Activated CD8-positive, alpha-beta memory T cell treated with anti-CD3 and anti-CD28 coated beads for 4 hours (primary cell): ENCODE results near the gene RRP1B.
"Not testable (repeated sequence)": the region's sequence is repeated elsewhere in the genome, so short reads cannot be mapped to it uniquely, and the experiment has no call there.

Experiments
- DNase-seq, 2 donors: peaks; one replicate each; pipeline ENCODE4 v3.0.0-alpha.2; 2020; ENCODE audit warnings: low read depth in 2 of 2

RRP1B gene

DNA sequence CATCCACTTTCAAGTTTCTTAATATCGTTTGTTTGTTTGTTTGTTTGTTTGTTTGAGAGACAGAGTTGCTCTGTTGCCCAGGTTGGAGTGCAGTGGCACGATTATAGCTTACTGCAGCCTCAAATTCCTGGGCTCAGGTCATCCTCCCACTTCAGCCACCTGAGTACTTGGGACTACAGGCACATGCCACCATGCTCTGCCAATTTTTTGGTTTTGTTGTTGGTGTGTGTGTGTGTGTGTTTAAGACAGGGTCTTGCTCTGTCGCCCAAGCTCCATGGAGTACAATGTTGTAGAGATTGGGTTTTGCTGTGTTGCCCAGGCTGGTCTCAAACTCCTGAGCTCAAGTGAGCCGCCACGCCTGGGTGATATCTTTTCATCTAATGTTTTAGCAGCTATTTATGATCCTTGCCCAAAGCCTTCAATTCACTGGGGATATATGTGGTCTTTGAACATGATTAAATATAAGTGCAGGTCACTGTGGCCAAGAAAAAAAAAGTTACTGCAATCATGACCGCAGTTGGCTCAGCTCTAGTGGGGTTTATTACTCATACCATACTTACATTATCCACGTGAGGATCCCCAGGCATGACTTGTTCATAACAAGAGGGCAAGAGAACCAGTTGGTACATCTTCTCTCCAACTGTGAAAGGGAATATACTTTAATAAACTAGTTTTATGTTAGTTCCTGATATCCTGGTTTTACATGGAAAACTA lies 8.0 kb downstream of the RRP1B start:
- DNase-seq = no peak

DNA sequence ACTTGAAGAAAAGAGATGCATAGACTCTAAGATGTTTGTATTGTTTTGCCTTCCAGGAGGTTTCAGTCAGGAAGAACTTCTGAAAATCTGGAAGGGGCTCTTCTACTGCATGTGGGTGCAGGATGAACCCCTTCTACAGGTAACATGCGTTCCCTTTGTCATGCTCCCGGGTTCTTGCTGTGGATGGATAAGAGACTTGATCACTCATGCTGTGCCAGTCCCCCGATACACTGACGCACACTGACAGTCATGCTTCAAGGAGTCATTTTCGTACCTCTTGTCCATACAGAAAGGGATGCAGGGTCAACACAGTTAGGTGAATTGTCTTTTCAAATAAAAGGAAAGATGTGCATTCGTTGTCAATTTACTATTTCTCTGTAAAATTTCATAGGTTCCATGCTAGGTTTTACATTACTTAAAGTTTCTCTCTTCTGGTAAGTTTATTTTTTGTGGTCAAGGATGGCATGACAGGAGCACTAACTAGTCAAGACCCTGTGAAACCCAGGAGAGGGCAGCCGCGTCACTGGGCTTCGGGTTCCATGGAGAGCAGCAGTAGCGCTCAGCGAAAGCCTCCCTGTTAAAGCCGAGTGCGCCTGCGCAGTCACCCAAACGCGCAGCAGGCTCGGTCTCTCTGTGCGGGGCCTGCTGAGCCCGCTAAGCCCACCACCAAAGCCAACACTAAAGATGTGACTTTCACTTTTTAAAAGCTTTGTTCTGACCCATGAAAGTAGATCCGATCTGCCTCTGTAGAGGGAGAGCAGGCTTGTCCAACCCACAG lies 10.7 kb downstream of the RRP1B start:
- DNase-seq = no peak

DNA sequence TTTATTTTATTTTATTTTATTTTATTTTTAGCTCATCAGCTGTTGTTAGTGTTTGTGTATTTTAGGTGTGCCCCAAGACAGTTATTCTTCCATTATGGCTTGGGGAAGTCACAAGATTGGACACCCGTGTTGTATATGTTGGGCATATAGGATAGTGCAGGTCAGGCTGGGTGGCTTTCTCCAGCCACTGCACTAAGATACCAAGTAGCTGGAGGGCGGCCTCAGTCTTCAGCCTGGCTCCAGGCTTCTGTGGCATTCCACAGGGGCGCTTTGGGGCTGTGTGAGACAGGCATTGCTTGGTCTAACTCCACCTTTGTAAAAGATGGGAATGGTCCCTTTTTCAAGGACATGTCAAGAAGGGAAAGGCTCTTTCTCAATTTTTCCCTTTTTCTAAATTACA lies 16.5 kb downstream of the RRP1B start:
- no peak for DNase-seq

DNA sequence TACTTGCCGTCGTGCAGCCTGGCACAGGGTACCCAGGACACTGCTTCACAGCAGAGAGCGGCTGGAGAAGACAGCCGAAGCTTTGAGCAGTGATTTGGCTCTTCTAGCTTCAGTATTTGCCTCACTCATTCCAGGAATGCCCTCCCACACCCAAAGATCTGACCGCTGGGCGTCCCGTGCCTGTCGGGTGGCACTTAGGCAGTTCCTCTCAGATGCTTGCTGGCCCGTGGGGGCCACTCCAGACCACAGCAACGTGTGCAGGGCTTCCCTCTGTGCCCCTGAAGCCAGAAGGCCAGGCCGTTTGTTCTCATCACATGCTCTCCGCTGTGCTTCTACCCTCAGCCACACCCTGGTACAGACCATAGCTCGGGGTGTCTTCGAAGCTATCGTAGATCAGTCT lies 17.0 kb downstream of the RRP1B start:
- DNase-seq = no peak

DNA sequence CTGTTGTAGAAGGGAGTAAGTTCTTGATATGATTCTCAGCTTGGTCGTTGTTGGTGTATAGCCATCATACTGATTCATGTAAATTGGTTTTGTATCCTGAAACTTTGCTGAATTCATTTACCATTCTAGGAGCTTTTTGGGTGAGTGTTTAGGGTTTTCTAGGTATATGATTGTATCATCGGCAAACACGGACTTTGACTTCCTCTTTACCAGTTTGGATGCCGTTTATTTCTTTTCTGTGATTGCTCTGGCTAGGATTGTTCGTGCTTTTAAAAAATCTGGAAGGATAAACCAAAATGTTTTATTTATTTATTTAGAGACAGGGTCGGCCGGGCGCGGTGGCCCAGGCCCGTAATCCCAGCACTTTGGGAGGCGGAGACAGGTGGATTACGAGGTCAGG lies 20.6 kb downstream of the RRP1B start:
- DNase-seq = no peak

DNA sequence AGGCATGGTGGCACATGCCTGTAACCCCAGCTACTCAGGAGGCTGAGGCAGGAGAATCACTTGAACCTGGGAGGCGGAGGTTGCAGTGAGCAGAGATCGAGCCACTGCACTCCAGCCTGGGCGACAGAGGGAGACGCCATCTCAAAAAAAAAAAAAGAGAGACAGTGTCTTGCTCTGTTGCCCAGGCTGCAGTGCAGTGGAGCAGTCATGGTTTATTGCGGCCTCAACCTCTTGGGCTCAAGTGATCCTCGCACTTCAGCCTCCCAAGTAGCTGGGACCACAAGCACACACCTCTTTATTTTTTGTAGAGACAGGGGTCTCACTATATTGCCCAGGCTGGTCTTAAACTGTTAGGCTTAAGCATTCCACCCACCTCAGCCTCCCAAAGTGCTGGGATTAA lies 21.1 kb downstream of the RRP1B start:
- not testable (repeated sequence) for DNase-seq

DNA sequence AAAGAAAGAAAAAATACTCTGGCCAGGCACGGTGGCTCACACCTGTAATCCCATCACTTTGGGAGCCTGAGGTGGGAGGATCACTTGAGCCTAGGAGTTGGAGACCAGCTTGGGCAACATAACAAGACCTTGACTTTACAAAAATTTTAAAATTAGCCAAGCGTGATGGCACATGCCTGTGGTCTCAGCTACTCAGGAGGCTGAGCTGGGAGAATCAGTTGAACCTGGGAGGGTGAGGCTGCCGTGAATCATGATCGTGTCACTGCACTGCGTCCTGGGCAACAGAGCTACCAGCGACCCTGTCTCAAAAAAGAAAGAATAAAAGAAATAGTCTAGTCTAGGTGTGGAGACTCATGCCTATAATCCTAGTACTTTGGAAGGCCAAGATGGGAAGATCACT lies 22.3 kb downstream of the RRP1B start:
- DNase-seq = no peak

DNA sequence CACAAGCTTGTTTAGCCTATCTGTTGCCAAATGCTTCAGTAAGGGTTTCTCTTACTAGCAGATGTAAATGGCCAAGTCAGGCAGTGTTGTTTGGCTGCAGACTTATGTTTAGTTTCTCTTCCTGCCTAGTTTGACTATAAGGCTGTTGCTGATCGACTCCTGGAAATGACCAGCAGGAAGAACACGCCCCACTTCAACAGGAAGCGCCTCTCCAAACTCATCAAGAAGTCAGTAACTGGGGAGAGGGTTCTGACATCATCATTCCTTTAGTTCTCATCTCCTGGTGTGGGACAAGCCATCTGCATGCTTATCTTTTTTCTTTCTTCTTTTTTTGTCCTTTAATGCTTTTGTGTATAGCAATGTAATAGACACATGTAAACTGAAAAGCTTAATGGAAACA lies 25.1 kb downstream of the RRP1B start:
- no peak for DNase-seq

DNA sequence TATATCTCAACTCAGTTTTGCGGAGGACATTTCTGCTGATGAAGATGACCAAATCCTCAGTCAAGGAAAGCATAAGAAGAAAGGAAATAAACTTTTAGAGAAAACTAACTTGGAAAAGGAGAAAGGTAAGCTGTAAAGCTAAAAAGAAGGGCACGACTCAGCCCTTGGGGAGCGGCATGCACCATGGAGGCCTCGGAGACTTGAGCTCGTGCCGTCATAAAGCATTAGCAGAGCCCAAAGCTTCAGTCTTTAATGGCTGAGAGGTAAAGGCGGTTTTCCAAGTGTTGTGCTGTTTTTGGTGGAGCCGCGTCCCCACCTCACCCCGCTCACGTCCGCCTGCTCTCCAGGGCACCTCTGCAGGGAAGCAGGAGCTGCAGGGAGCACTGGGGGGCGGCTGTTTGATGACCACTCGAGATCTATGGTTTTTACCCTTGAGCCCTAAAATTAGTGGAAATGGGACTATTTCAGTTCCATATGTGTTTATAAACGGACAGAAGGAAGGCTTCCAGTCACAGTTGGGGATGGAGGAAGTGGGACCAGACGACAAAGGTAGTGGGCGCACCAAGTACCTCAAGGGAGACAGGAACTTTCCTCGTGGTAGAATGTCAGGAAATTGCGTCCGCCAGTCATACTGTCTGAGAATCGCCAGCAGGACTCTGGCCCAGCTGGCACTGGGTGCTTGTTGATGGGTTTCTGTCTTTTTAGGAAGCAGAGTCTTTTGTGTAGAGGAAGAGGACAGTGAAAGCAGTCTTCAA lies 27.6 kb downstream of the RRP1B start:
- no peak for DNase-seq

DNA sequence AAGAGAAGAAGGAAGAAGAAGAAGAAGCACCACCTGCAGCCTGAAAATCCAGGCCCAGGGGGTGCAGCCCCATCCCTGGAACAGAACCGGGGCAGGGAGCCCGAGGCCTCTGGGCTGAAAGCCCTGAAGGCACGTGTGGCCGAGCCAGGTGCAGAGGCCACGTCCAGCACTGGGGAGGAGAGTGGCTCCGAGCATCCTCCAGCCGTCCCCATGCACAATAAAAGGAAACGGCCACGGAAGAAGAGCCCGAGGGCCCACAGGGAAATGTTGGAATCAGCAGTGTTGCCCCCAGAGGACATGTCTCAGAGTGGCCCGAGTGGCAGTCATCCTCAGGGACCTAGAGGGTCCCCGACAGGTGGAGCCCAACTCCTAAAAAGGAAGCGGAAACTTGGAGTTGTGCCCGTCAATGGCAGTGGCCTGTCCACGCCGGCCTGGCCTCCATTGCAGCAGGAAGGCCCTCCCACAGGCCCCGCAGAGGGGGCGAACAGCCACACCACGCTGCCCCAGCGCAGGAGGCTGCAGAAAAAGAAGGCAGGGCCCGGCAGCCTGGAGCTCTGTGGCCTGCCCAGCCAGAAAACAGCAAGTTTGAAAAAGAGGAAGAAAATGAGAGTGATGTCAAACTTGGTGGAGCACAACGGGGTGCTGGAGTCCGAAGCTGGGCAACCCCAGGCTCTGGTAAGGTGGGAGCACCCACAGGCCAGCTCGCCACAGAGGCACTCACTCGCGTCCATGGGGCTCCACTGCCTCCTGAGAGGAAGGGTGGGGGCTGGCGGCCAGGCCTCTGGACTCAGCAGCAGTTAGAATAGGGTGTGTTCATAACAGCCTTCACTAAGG lies 28.4 kb downstream of the RRP1B start:
- DNase-seq = no peak

DNA sequence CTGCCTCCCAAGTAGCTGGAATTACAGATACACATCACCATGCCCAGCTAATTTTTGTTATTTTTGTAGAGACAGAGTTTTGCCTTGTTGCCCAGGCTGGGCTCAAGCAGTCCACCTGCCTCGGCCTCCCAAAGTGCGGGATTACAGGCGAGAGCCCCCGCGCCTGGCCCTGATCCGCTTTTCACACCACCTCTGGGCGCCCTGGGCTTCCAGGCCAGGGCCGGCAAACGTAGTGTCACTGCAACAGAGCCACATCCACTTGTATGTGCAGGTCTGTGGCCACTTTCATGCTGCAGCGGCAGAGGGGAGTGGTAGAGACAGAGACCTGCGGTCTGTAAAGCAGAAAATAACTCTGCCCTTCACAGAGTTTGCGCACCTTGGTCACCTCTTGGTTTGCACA lies 29.5 kb downstream of the RRP1B start:
- DNase-seq = no peak

DNA sequence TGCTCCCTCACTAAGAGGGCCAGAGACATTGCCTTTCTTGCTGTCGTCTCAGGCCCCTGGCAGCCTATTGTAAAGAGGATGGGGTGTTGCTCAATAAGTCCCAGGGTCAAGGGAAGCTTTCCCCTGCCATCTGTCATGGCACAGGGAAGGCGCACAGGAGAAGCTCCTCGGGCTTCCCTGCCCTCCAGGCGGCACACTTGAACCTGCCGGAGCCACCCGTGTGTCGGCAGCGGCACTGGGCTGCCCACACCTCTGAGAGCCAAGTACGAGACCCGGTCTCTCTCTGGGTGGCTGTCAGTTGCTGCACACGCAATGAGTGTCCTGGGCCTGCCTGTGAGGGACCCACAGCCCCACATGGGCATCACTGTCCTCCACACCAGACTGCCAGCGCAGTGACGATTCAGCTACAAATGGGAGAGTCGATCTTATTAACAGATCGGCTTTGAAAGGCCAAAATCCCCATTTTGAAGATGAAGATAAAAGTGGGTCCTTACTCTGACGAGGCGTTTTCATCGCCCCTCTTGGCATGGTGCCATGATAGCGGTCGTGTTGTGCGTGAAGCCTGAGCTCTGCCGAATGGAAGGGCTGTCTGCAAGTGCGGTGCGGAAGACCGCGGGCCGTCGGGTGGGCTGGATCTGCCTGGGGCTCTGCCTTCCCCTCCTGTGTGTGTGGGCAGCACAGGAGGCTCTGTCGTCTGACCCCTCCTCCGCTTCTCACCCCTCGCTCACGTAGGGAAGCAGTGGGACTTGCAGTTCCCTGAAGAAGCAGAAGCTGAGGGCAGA lies 30.4 kb downstream of the RRP1B start:
- no peak for DNase-seq

DNA sequence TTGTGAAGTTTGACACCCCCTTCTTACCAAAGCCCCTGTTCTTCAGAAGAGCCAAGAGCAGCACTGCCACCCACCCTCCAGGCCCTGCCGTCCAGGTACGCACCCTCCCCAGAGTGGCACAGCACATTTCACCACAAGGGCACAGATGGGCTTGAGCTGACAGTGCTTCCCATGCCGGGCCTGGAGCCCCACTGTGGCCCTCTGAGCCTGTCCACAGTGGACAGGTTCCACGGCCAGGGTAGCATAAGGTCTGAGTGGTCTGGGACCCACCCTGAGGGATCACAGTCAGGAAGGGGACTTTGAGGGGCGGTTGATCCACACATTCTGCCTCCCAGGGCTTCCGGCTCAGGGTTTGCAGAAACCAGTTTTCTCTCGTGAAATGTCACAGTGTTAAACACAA lies 31.0 kb downstream of the RRP1B start:
- no peak for DNase-seq

DNA sequence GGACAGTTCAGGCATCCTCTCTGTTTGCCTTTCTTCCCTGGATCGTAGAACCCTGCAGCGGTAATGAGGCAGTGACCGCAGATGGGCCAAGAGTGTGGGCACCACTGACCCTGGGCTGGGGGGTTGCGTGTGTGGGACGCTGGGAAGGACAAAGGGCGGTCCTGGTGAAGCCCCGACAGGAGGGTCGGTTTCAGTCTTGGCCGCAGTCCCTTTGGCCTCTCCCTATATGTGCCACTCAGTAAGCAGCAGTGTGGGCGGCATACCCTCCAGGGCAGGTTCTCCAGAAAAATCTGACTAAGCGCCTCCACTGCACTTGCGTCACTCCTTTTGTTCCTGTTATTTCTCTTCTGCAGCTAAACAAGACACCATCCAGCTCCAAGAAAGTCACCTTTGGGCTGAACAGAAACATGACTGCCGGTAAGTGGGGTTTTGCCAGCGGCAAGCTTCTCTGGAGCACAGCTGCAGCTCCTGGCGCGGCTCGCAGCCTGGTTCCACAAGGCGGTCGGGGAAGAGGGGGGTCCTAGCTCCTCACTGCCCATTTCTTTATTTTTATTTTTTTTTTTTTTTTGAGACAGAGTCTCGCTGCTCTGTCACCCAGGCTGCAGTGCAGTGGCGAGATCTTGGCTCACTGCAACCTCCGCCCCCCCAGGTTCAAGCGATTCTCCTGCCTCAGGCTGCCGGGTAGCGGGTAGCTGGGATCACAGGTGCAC lies 31.9 kb downstream of the RRP1B start:
- DNase-seq = no peak

DNA sequence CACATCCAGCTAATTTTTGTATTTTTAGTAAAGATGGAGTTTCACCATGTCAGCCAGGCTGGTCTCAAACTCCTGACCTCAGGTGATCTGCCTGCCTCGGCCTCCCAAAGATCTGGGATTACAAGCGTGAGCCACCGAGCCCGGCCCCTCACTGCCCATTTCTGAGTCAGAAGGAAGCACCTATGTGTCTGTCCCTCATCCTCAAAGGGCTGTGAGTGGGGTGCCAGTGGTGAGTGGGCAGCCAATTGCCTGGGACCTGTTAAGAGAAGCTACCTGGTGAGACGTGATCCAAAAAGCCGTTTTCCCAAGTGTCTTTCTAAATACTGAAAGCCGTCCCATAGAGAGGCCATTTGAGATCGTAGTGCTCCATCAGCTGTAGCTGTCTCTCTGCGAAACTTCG lies 32.4 kb downstream of the RRP1B start:
- DNase-seq = no peak

DNA sequence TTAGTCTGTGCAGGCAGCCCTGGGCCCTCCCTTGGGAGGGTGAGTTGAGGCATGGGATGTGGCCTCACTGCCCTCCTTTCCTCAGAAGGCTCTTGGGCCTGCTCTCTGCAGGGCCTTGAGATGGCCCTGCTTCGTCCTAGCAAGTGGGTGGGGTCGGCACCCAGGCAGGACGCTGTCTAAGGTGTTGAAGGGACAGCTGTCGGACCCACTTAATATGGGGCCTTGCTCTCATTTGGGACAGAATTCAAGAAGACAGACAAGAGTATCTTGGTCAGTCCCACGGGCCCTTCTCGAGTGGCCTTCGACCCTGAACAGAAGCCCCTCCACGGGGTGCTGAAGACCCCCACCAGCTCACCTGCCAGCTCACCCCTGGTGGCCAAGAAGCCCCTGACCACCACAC lies 33.6 kb downstream of the RRP1B start:
- no peak for DNase-seq

DNA sequence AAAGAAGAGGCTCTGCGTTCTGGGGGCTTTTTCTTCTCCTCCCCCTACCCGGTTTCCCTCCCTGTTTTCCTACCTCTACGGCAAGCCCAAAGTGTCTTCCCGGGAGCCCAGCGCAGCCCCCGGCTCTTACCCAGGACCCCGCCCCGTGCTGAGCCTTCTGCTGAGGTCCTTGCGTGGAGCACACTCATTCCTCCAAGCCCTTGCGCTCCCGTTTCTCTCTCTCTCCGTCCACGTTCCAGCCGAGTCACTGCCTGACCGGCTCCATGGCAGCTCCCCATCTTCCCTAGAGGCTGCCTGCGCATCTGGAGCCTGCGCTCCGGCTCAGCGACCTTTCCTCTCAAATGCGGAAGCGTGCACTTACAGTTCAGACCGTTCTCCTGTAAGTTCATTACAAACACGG lies 34.6 kb downstream of the RRP1B start:
- DNase-seq = no peak

DNA sequence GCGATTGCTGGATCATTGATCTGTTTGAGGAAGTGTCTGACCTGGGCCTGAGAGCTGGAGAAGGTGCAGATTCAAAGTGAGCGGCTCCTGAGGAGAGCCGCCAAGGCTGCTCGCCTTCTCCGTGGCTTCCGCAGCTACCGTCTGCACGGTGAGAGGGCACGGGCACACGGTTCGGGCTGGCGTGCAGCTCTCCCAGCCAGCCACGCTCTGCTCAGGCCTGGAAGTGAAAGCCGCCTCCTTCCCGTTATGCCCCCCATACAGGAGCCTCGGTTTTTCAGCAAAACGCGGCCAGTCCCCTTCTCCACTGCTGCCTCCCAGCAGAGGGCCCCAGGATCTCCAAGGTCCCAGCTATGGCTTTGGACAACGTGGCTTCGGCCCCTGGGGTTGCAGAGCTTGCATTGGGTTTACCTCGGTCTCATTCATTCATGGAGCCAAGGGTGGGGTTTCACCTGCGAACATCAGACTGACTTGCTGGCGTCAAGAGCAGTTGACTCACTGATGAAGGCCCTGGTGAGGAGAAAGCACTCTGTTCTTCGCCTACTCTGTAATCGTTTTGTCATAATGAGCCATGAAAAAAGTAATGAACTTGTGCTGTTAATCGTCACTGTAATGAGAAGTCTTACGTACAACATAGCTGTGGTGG lies 35.2 kb downstream of the RRP1B start:
- DNase-seq = no peak

DNA sequence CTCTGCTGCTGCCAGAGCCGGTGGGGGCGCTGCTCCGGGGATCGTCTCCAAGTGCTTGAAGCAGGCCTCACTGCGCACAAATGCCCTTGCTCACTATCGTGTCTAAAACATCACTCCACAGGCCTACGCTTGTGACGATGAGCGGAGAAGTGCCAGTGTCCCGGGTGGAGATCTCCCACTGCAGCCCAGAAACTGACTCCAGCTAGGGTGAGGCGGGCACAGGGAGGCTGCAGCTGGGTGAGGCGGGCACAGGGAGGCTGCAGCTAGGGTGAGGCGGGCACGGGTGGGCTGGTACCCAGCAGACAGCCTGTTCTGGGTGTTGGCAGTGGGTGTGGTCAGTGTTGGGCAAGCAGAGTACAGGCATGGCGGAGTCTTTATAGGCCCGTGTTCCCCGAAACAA lies 36.9 kb downstream of the RRP1B start:
- no peak for DNase-seq
